ENCODE data around the gene MCM10.
A peak's percentile ranks its signal among the peaks of the same experiment; 100 is the strongest.
"Not testable (repeated sequence)": the region's sequence is repeated elsewhere in the genome, so short reads cannot be mapped to it uniquely, and the experiment has no call there.

Gene MCM10

GRCh38 chr10:13139676-13140075 lies 21.7 kb upstream of the MCM10 start:
- Histone ChIP-seq H3K27me3 (ENCODE audit: control insufficient read depth in 1 of 2, insufficient read depth in 2 of 2, low read length in 2 of 2) (no peaks in the 10 kb centered on the region), H3K4me1 (ENCODE audit: control insufficient read depth, insufficient read depth, low read length) (no peaks in the 10 kb centered on the region), H3K27ac (ENCODE audit: low read length) (no peak overlapping the region), H3K9ac (ENCODE audit: low read length in 2 of 2) (no peak overlapping the region), H3K4me3 (ENCODE audit: low read length in 2 of 2) (no peak overlapping the region), H3K9me3 (ENCODE audit: control insufficient read depth in 2 of 2, low read length in 2 of 2) (no peaks in the 10 kb centered on the region), H3K36me3 (ENCODE audit: control insufficient read depth in 2 of 2, insufficient read depth in 2 of 2, low read length in 2 of 2) (peaks cover 35 to 48% of the 10 kb centered on the region in 2 donors)

- H3K9ac ChIP-seq (ENCODE audit: low read length in 2 of 2): no peak overlapping the region
- H3K4me3 ChIP-seq (ENCODE audit: low read length in 2 of 2): no peak overlapping the region
- no peaks in the 10 kb centered on the region for H3K4me1 ChIP-seq (ENCODE audit: control insufficient read depth, insufficient read depth, low read length)
- no peaks in the 10 kb centered on the region for H3K9me3 ChIP-seq (ENCODE audit: control insufficient read depth in 2 of 2, low read length in 2 of 2)
- H3K27me3 ChIP-seq (ENCODE audit: control insufficient read depth in 1 of 2, insufficient read depth in 2 of 2, low read length in 2 of 2): no peaks in the 10 kb centered on the region
- no peak overlapping the region for H3K27ac ChIP-seq (ENCODE audit: low read length)
- peaks cover 26 to 38% of the 10 kb centered on the region in 2 donors for H3K36me3 ChIP-seq (ENCODE audit: control insufficient read depth in 2 of 2, insufficient read depth in 2 of 2, low read length in 2 of 2)
These were observed 20.6 kb upstream of the MCM10 start for GRCh38 chr10:13140627-13141190.

DNA sequence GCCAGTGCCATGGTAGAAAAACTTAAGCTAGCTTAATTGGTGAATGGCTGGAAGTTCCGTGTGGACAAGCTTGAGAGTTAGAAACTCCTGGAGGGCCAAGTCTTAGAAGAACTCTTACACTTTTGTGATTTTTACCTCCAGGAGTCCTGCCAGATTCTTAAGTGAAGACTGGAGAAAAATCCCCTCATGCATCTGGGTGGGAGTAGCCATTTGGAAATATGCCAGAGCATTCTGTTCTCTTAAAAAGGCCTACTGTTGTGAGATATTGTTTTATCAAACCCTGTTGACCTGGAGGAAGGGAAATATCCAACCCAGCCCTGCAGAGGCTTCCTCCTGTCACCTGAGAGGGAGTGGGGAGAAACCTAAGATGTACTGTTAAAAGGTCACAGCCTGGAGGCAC lies 17.6 kb upstream of the MCM10 start:
- Histone ChIP-seq H3K9me3 (ENCODE audit: control insufficient read depth in 2 of 2, low read length in 2 of 2) (peaks cover 0 to 5% of the 10 kb centered on the region in 2 donors), H3K27me3 (ENCODE audit: control insufficient read depth in 1 of 2, insufficient read depth in 2 of 2, low read length in 2 of 2) (no peaks in the 10 kb centered on the region), H3K27ac (ENCODE audit: low read length) (no peak overlapping the region), H3K9ac (ENCODE audit: low read length in 2 of 2) (no peak overlapping the region), H3K4me1 (ENCODE audit: control insufficient read depth, insufficient read depth, low read length) (no peaks in the 10 kb centered on the region), H3K36me3 (ENCODE audit: control insufficient read depth in 2 of 2, insufficient read depth in 2 of 2, low read length in 2 of 2) (peaks cover 9 to 19% of the 10 kb centered on the region in 2 donors), H3K4me3 (ENCODE audit: low read length in 2 of 2) (no peak overlapping the region)

- no peak overlapping the region for H3K27ac ChIP-seq (ENCODE audit: low read length)
- H3K4me1 ChIP-seq (ENCODE audit: control insufficient read depth, insufficient read depth, low read length): no peaks in the 10 kb centered on the region
- H3K27me3 ChIP-seq (ENCODE audit: control insufficient read depth in 1 of 2, insufficient read depth in 2 of 2, low read length in 2 of 2): no peaks in the 10 kb centered on the region
- H3K36me3 ChIP-seq (ENCODE audit: control insufficient read depth in 2 of 2, insufficient read depth in 2 of 2, low read length in 2 of 2): peaks cover 8 to 19% of the 10 kb centered on the region in 2 donors
- H3K4me3 ChIP-seq (ENCODE audit: low read length in 2 of 2): no peak overlapping the region
- H3K9ac ChIP-seq (ENCODE audit: low read length in 2 of 2): no peak overlapping the region
- peaks cover 0 to 5% of the 10 kb centered on the region in 2 donors for H3K9me3 ChIP-seq (ENCODE audit: control insufficient read depth in 2 of 2, low read length in 2 of 2)
These were observed 16.5 kb upstream of the MCM10 start for GRCh38 chr10:13144814-13145213.

- Histone ChIP-seq H3K4me1 (ENCODE audit: control insufficient read depth, insufficient read depth, low read length) (no peaks in the 10 kb centered on the region), H3K9me3 (ENCODE audit: control insufficient read depth in 2 of 2, low read length in 2 of 2) (peaks cover 0 to 5% of the 10 kb centered on the region in 2 donors), H3K27ac (ENCODE audit: low read length) (no peak overlapping the region), H3K27me3 (ENCODE audit: control insufficient read depth in 1 of 2, insufficient read depth in 2 of 2, low read length in 2 of 2) (no peaks in the 10 kb centered on the region), H3K4me3 (ENCODE audit: low read length in 2 of 2) (no peak overlapping the region), H3K9ac (ENCODE audit: low read length in 2 of 2) (no peak overlapping the region), H3K36me3 (ENCODE audit: control insufficient read depth in 2 of 2, insufficient read depth in 2 of 2, low read length in 2 of 2) (peaks cover under 1 to 7% of the 10 kb centered on the region in 2 donors)
These were observed 15.0 kb upstream of the MCM10 start for GRCh38 chr10:13146379-13146778.

DNA sequence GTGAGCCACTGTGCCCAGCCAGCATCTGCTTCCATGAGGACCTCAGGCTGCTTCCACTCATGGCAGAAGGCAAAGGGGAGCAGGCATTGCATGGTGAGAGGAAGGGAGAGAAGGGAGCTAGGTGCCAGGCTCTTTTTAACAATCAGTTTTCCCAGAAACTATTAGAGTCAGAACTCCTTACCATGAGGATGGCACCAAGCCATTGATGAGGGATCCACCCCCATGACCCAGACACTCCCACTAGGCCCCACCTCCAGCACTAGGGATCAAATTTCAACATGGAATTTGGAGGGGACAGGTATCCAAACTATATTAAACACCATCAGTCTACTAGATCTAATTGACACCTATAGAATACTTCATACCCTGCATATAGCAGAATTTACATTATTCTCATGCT lies 14.2 kb upstream of the MCM10 start:
- Histone ChIP-seq H3K27me3 (ENCODE audit: control insufficient read depth in 1 of 2, insufficient read depth in 2 of 2, low read length in 2 of 2) (no peaks in the 10 kb centered on the region), H3K27ac (ENCODE audit: low read length) (no peak overlapping the region), H3K9me3 (ENCODE audit: control insufficient read depth in 2 of 2, low read length in 2 of 2) (peaks cover 0 to 5% of the 10 kb centered on the region in 2 donors), H3K36me3 (ENCODE audit: control insufficient read depth in 2 of 2, insufficient read depth in 2 of 2, low read length in 2 of 2) (peaks cover 0 to 6% of the 10 kb centered on the region in 2 donors), H3K9ac (ENCODE audit: low read length in 2 of 2) (no peak overlapping the region), H3K4me1 (ENCODE audit: control insufficient read depth, insufficient read depth, low read length) (no peaks in the 10 kb centered on the region), H3K4me3 (ENCODE audit: low read length in 2 of 2) (no peak overlapping the region)

DNA sequence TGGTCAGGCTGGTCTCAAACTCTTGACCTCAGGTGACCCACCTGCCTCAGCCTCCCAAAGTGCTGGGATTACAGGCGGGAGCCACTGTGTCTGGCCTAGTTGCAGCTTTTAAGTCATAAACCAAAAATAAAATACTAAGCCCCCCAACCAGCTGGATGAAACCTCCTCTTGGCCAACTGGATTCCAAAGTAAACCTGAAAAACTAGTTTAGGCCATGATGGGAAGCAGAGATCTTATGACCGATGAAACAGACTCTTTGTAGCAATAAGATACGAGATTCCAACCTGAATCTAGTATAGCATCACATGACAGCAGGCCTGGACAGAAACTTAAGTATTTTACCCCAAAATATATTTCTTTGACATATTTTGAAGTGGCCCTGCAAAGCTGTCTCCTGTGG lies 9.1 kb upstream of the MCM10 start:
- no peaks in the 10 kb centered on the region for H3K36me3 ChIP-seq (ENCODE audit: control insufficient read depth in 2 of 2, insufficient read depth in 2 of 2, low read length in 2 of 2)
- peaks cover 0 to under 1% of the 10 kb centered on the region in 2 donors for H3K9me3 ChIP-seq (ENCODE audit: control insufficient read depth in 2 of 2, low read length in 2 of 2)
- H3K4me3 ChIP-seq (ENCODE audit: low read length in 2 of 2): no peak overlapping the region
- no peak overlapping the region for H3K9ac ChIP-seq (ENCODE audit: low read length in 2 of 2)
- no peak overlapping the region for H3K27ac ChIP-seq (ENCODE audit: low read length)
- no peaks in the 10 kb centered on the region for H3K27me3 ChIP-seq (ENCODE audit: control insufficient read depth in 1 of 2, insufficient read depth in 2 of 2, low read length in 2 of 2)
- no peaks in the 10 kb centered on the region for H3K4me1 ChIP-seq (ENCODE audit: control insufficient read depth, insufficient read depth, low read length)

GRCh38 chr10:13155860-13156259 lies 5.5 kb upstream of the MCM10 start:
- H3K27ac ChIP-seq (ENCODE audit: low read length); H3K27me3 ChIP-seq (ENCODE audit: control insufficient read depth in 1 of 2, insufficient read depth in 2 of 2, low read length in 2 of 2); H3K36me3 ChIP-seq (ENCODE audit: control insufficient read depth in 2 of 2, insufficient read depth in 2 of 2, low read length in 2 of 2); H3K9me3 ChIP-seq (ENCODE audit: control insufficient read depth in 2 of 2, low read length in 2 of 2); H3K4me3 ChIP-seq (ENCODE audit: low read length in 2 of 2); H3K9ac ChIP-seq (ENCODE audit: low read length in 2 of 2); H3K4me1 ChIP-seq (ENCODE audit: control insufficient read depth, insufficient read depth, low read length): not testable (repeated sequence)

GRCh38 chr10:13158401-13158800 lies 3.0 kb upstream of the MCM10 start:
- H3K4me3 ChIP-seq (ENCODE audit: low read length in 2 of 2): peak overlapping the region in 1 of 2 donors; percentile 47
- H3K9me3 ChIP-seq (ENCODE audit: control insufficient read depth in 2 of 2, low read length in 2 of 2): no peaks in the 10 kb centered on the region
- H3K27ac ChIP-seq (ENCODE audit: low read length): no peak overlapping the region
- H3K27me3 ChIP-seq (ENCODE audit: control insufficient read depth in 1 of 2, insufficient read depth in 2 of 2, low read length in 2 of 2): no peaks in the 10 kb centered on the region
- peaks cover 12% of the 10 kb centered on the region for H3K4me1 ChIP-seq (ENCODE audit: control insufficient read depth, insufficient read depth, low read length)
- no peak overlapping the region for H3K9ac ChIP-seq (ENCODE audit: low read length in 2 of 2)
- H3K36me3 ChIP-seq (ENCODE audit: control insufficient read depth in 2 of 2, insufficient read depth in 2 of 2, low read length in 2 of 2): no peaks in the 10 kb centered on the region

GRCh38 chr10:13161857-13162271 lies 506 bp downstream of the MCM10 start:
- Histone ChIP-seq H3K9ac (ENCODE audit: low read length in 2 of 2) (no peak overlapping the region), H3K27me3 (ENCODE audit: control insufficient read depth in 1 of 2, insufficient read depth in 2 of 2, low read length in 2 of 2) (no peaks in the 10 kb centered on the region), H3K36me3 (ENCODE audit: control insufficient read depth in 2 of 2, insufficient read depth in 2 of 2, low read length in 2 of 2) (no peaks in the 10 kb centered on the region), H3K27ac (ENCODE audit: low read length) (no peak overlapping the region), H3K4me3 (ENCODE audit: low read length in 2 of 2) (peak overlapping the region; percentile 14 to 72), H3K9me3 (ENCODE audit: control insufficient read depth in 2 of 2, low read length in 2 of 2) (no peaks in the 10 kb centered on the region), H3K4me1 (ENCODE audit: control insufficient read depth, insufficient read depth, low read length) (peaks cover 12% of the 10 kb centered on the region)

DNA sequence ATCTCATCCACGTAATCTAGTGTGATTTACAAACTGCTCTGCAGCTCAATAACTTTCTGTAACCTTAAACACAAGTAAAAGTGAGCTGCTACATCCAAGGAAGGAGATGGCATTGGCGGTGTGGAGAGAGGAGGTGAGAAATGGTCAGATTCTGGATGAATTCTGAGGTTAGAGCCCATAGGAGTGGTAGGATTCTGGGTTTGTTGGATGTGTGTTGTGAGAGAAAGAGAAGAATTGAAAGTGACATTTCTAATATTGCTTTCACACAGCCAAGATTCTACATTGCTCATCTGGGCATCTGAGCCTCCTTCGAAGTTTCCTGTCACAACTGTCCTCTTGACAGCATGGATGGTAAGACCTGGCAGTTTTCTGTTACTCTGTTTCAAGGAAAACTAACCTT lies 2.5 kb downstream of the MCM10 start:
- no peak overlapping the region for H3K9ac ChIP-seq (ENCODE audit: low read length in 2 of 2)
- no peak overlapping the region for H3K27ac ChIP-seq (ENCODE audit: low read length)
- H3K4me3 ChIP-seq (ENCODE audit: low read length in 2 of 2): no peak overlapping the region
- no peaks in the 10 kb centered on the region for H3K9me3 ChIP-seq (ENCODE audit: control insufficient read depth in 2 of 2, low read length in 2 of 2)
- H3K36me3 ChIP-seq (ENCODE audit: control insufficient read depth in 2 of 2, insufficient read depth in 2 of 2, low read length in 2 of 2): no peaks in the 10 kb centered on the region
- H3K27me3 ChIP-seq (ENCODE audit: control insufficient read depth in 1 of 2, insufficient read depth in 2 of 2, low read length in 2 of 2): no peaks in the 10 kb centered on the region
- H3K4me1 ChIP-seq (ENCODE audit: control insufficient read depth, insufficient read depth, low read length): peaks cover 12% of the 10 kb centered on the region

Data from stomach smooth muscle (tissue), 2 donors.